Astrocyte (in vitro differentiated cells and primary cell): Measurements from ENCODE around the gene ADAT1. TPM values are rescaled to one million over a fixed set of nuclear protein-coding genes. Genes with fewer than 3 reads are reported as not detected.

Source experiments
- DNase-seq: peaks from one replicate; pipeline ENCODE4 v3.0.0-alpha.2; 2010; ENCODE audit warnings: low read depth
- FAIRE-seq: peaks from 2 replicates; lab custom pipeline; 2011; peaks lifted over from hg19 to GRCh38; lab: Jason Lieb, UNC
- H2AFZ ChIP-seq: 2 replicates; pipeline ENCODE4 v1.6.0; 2012; ENCODE audit warnings: low read depth, low read length, inconsistent platforms
- H3K27ac ChIP-seq: 2 replicates; pipeline ENCODE4 v1.5.1; 2011; ENCODE audit warnings: low read depth, low read length, inconsistent platforms
- H3K27me3 ChIP-seq: 2 replicates; pipeline ENCODE4 v1.6.0; 2011; ENCODE audit warnings: low read length, inconsistent platforms; ENCODE audit not compliant: insufficient read depth
- H3K36me3 ChIP-seq: 2 replicates; pipeline ENCODE4 v1.5.1; 2011; ENCODE audit warnings: low read length, inconsistent platforms; ENCODE audit not compliant: insufficient read depth
- H3K4me1 ChIP-seq: 2 replicates; pipeline ENCODE4 v1.5.1; 2011; ENCODE audit warnings: low read length, inconsistent platforms; ENCODE audit not compliant: insufficient read depth
- H3K4me2 ChIP-seq: 2 replicates; pipeline ENCODE4 v1.6.0; 2012; ENCODE audit warnings: low read length, inconsistent platforms
- H3K4me3 ChIP-seq: 2 replicates; pipeline ENCODE4 v1.5.1; 2011; ENCODE audit warnings: low read depth, mild to moderate bottlenecking, low read length, inconsistent platforms; ENCODE audit not compliant: insufficient read depth
- H3K79me2 ChIP-seq: 2 replicates; pipeline ENCODE4 v1.6.0; 2012; ENCODE audit warnings: mild to moderate bottlenecking, low read length, inconsistent platforms; ENCODE audit not compliant: insufficient read depth
- H3K9ac ChIP-seq: 2 replicates; pipeline ENCODE4 v1.6.0; 2012; ENCODE audit warnings: mild to moderate bottlenecking, low read length, inconsistent platforms
- H3K9me3 ChIP-seq: 2 replicates; pipeline ENCODE4 v1.5.1; 2012; ENCODE audit warnings: low read depth, mild to moderate bottlenecking, low read length, inconsistent platforms; ENCODE audit not compliant: insufficient read depth
- H4K20me1 ChIP-seq: 2 replicates; pipeline ENCODE4 v1.6.0; 2012; ENCODE audit warnings: low read length, inconsistent platforms; ENCODE audit not compliant: insufficient read depth
- H3K27ac Mint-ChIP-seq: one replicate; pipeline ENCODE4 v1.8.0; 2021; ENCODE audit warnings: mild to moderate bottlenecking, mixed read lengths; ENCODE audit not compliant: unreplicated experiment
- H3K27me3 Mint-ChIP-seq: one replicate; pipeline ENCODE4 v1.8.0; 2021; ENCODE audit warnings: low read depth, mixed read lengths; ENCODE audit not compliant: unreplicated experiment
- H3K36me3 Mint-ChIP-seq: one replicate; pipeline ENCODE4 v1.8.0; 2021; ENCODE audit warnings: low read depth, mixed read lengths; ENCODE audit not compliant: unreplicated experiment
- H3K4me1 Mint-ChIP-seq: one replicate; pipeline ENCODE4 v1.8.0; 2021; ENCODE audit warnings: low read depth, mixed read lengths; ENCODE audit not compliant: unreplicated experiment
- H3K4me3 Mint-ChIP-seq: one replicate; pipeline ENCODE4 v1.8.0; 2021; ENCODE audit warnings: mild to moderate bottlenecking, moderate library complexity, mixed read lengths; ENCODE audit not compliant: unreplicated experiment
- H3K9me3 Mint-ChIP-seq: one replicate; pipeline ENCODE4 v1.8.0; 2021; ENCODE audit warnings: mild to moderate bottlenecking, mixed read lengths; ENCODE audit not compliant: unreplicated experiment
- CTCF ChIP-seq: IDR thresholded peaks from 2 replicates; pipeline ENCODE4 v1.5.1; 2011; ENCODE audit warnings: low read depth, mild to moderate bottlenecking, inconsistent platforms, low read length, moderate library complexity; ENCODE audit not compliant: insufficient read depth
- EZH2 ChIP-seq: IDR thresholded peaks from 2 replicates; pipeline ENCODE4 v1.6.1; 2012; ENCODE audit warnings: mild to moderate bottlenecking, low read length, inconsistent platforms; ENCODE audit not compliant: insufficient read depth
- total RNA-seq: library from RNA; stranded (reverse); gene quantifications from 2 replicates; pipeline ENCODE4 v1.2.1, GENCODE V29; 2021

Gene ADAT1
- total RNA-seq, 1 donor from 2014 or later = 37.9 TPM

- Histone ChIP-seq H3K36me3 (peaks cover 2% of the 10 kb centered on the region), H4K20me1 (no peaks in the 10 kb centered on the region), H3K4me3 (no peak overlapping the region), H3K79me2 (no peaks in the 10 kb centered on the region), H3K9me3 (no peaks in the 10 kb centered on the region), H2AFZ (no peak overlapping the region), H3K27ac (no peak overlapping the region), H3K4me2 (no peak overlapping the region), H3K9ac (no peak overlapping the region), H3K27me3 (no peaks in the 10 kb centered on the region), H3K4me1 (no peaks in the 10 kb centered on the region)
- Mint-ChIP-seq H3K27ac (no peak overlapping the region), H3K9me3 (no peaks in the 10 kb centered on the region), H3K4me1 (no peaks in the 10 kb centered on the region), H3K27me3 (no peaks in the 10 kb centered on the region), H3K4me3 (no peak overlapping the region), H3K36me3 (peaks cover 9% of the 10 kb centered on the region)
- no peak for DNase-seq
- TF ChIP-seq EZH2 = no peak
- TF ChIP-seq CTCF = no peak
- FAIRE-seq = no peak
Observed at GRCh38 chr16:75584108-75584507, 39.0 kb downstream of the ADAT1 start.

GRCh38 chr16:75579281-75579834 is 43.7 kb downstream of the ADAT1 start:
- no peaks in the 10 kb centered on the region for H3K9me3 ChIP-seq
- no peak overlapping the region for H3K4me3 Mint-ChIP-seq
- no peak overlapping the region for H2AFZ ChIP-seq
- no peak for DNase-seq
- no peaks in the 10 kb centered on the region for H3K9me3 Mint-ChIP-seq
- no peak overlapping the region for H3K27ac Mint-ChIP-seq
- H4K20me1 ChIP-seq = peaks cover 22% of the 10 kb centered on the region
- no peak overlapping the region for H3K4me2 ChIP-seq
- H3K9ac ChIP-seq = no peak overlapping the region
- no peak overlapping the region for H3K27ac ChIP-seq
- no peaks in the 10 kb centered on the region for H3K27me3 ChIP-seq
- H3K4me1 Mint-ChIP-seq = no peaks in the 10 kb centered on the region
- peaks cover 6% of the 10 kb centered on the region for H3K79me2 ChIP-seq
- no peak for FAIRE-seq
- H3K27me3 Mint-ChIP-seq = no peaks in the 10 kb centered on the region
- H3K4me3 ChIP-seq = no peak overlapping the region
- TF ChIP-seq EZH2 = no peak
- TF ChIP-seq CTCF = no peak
- peaks cover 14% of the 10 kb centered on the region for H3K36me3 Mint-ChIP-seq
- peaks cover 26% of the 10 kb centered on the region for H3K36me3 ChIP-seq
- H3K4me1 ChIP-seq = no peaks in the 10 kb centered on the region

GRCh38 chr16:75578725-75579124 is 44.4 kb downstream of the ADAT1 start:
- FAIRE-seq (no peak), DNase-seq (peak; percentile 47)
- Mint-ChIP-seq H3K27ac (no peak overlapping the region), H3K9me3 (no peaks in the 10 kb centered on the region), H3K4me1 (no peaks in the 10 kb centered on the region), H3K27me3 (no peaks in the 10 kb centered on the region), H3K36me3 (peaks cover 14% of the 10 kb centered on the region), H3K4me3 (no peak overlapping the region)
- TF ChIP-seq EZH2 = no peak
- no peak for TF ChIP-seq CTCF
- Histone ChIP-seq H3K36me3 (peaks cover 30% of the 10 kb centered on the region), H3K79me2 (peaks cover 11% of the 10 kb centered on the region), H3K9ac (no peak overlapping the region), H3K27ac (no peak overlapping the region), H3K4me3 (no peak overlapping the region), H3K27me3 (no peaks in the 10 kb centered on the region), H3K9me3 (no peaks in the 10 kb centered on the region), H3K4me2 (no peak overlapping the region), H2AFZ (no peak overlapping the region), H4K20me1 (peaks cover 29% of the 10 kb centered on the region), H3K4me1 (no peaks in the 10 kb centered on the region)
